ENCODE data around the gene CRIP1. TPM values are rescaled to one million over a fixed set of nuclear protein-coding genes. Genes with fewer than 3 reads are reported as not detected.

The CRIP1 gene
- total RNA-seq, 2 experiments from 2014 or later = 182 to 186 TPM

- Mint-ChIP-seq H3K4me1 (peaks cover 41% of the 10 kb centered on the region), H3K27me3 (peaks cover 5% of the 10 kb centered on the region), H3K9me3 (ENCODE audit: low read depth) (no peaks in the 10 kb centered on the region), H3K4me3 (no peak overlapping the region), H3K27ac (no peak overlapping the region), H3K36me3 (ENCODE audit: low read depth) (no peaks in the 10 kb centered on the region)
- ChIA-PET CTCF (interaction anchor here (0.6 to 2.9 kb wide), 9 partner anchors 10 to 154 kb away, joined by 3 to 55 read pairs (median 5); partner anchors contain the start of gene TEDC1), POLR2A (interaction anchor here (1.3 kb wide), 1 partner anchor 10 kb away, joined by 12 read pairs; no protein-coding TSS in a partner anchor)
- ATAC-seq (no peak), DNase-seq (no peak)
- intact Hi-C loops (cut with DNase I, micrococcal nuclease) = loop anchor here (2.0 to 10.0 kb wide), 5 partner anchors 49 to 415 kb away; partner anchors contain the start of genes BRF1 (in 1 of the 2), GPR132 (in 1 of the 2) and TEX22 (in 1 of the 2)
These were observed 6.4 kb upstream of the CRIP1 start for GRCh38 chr14:105480199-105480746.

GRCh38 chr14:105480807-105481801 is 5.6 kb upstream of the CRIP1 start:
- intact Hi-C loops (cut with DNase I, micrococcal nuclease) = loop anchor here (1.0 to 10.0 kb wide), 6 partner anchors 9 to 416 kb away; partner anchors contain the start of genes BRF1 (in 1 of the 2), GPR132 (in 1 of the 2) and TEX22 (in 1 of the 2)
- no peaks in the 10 kb centered on the region for H3K36me3 Mint-ChIP-seq (ENCODE audit: low read depth)
- H3K4me1 Mint-ChIP-seq = peaks cover 48% of the 10 kb centered on the region

GRCh38 chr14:105481886-105482457 is 4.7 kb upstream of the CRIP1 start:
- H3K4me3 Mint-ChIP-seq = peak overlapping the region; percentile 62
- H3K27ac Mint-ChIP-seq = peak overlapping the region; percentile 94
- H3K9me3 Mint-ChIP-seq (ENCODE audit: low read depth) = no peaks in the 10 kb centered on the region
- peak; percentile 97 for DNase-seq
- H3K27me3 Mint-ChIP-seq = peaks cover 5% of the 10 kb centered on the region
- ChIA-PET CTCF (interaction anchor here (1.1 to 2.9 kb wide), 4 partner anchors 9 to 111 kb away, joined by 3 to 55 read pairs (median 6); partner anchors contain the start of gene TEDC1), POLR2A (interaction anchor here (0.6 to 1.1 kb wide), 5 partner anchors 8 to 182 kb away, joined by 3 to 8 read pairs (median 3); partner anchors contain the start of gene BRF1)
- intact Hi-C loops (cut with DNase I, micrococcal nuclease) = loop anchor here (1.0 to 10.0 kb wide), 6 partner anchors 8 to 417 kb away; partner anchors contain the start of genes BRF1 (in 1 of the 2), GPR132 (in 1 of the 2) and TEX22 (in 1 of the 2)
- H3K4me1 Mint-ChIP-seq = peaks cover 51% of the 10 kb centered on the region
- peak; percentile 73 for ATAC-seq
- no peaks in the 10 kb centered on the region for H3K36me3 Mint-ChIP-seq (ENCODE audit: low read depth)

More at GRCh38 chr14:105480807-105481801, 5.6 kb upstream of the CRIP1 start:
- ATAC-seq (peak; percentile 69), DNase-seq (peak; percentile 95)
- POLR2A ChIA-PET = interaction anchor here (1.0 to 1.3 kb wide), 4 partner anchors 9 to 181 kb away, joined by 3 to 12 read pairs (median 6); partner anchors contain the start of gene BRF1
- Mint-ChIP-seq H3K4me3 (peak overlapping the region; percentile 62), H3K27ac (peak overlapping the region; percentile 87), H3K27me3 (peaks cover 5% of the 10 kb centered on the region), H3K9me3 (ENCODE audit: low read depth) (no peaks in the 10 kb centered on the region)
- CTCF ChIA-PET = interaction anchor here (0.6 to 2.9 kb wide), 12 partner anchors 10 to 443 kb away, joined by 3 to 55 read pairs (median 3); partner anchors contain the start of gene TEDC1

GRCh38 chr14:105482486-105483110 is 4.1 kb upstream of the CRIP1 start:
- H3K27ac Mint-ChIP-seq = peak overlapping the region; percentile 94
- DNase-seq (no peak), ATAC-seq (no peak)
- H3K36me3 Mint-ChIP-seq (ENCODE audit: low read depth) = no peaks in the 10 kb centered on the region
- ChIA-PET POLR2A (interaction anchor here (0.6 to 1.1 kb wide), 4 partner anchors 7 to 46 kb away, joined by 3 to 8 read pairs (median 5); no protein-coding TSS in a partner anchor), CTCF (interaction anchor here (1.1 to 2.9 kb wide), 2 partner anchors 8 to 112 kb away, joined by 4 to 55 read pairs; partner anchors contain the start of gene TEDC1)
- peaks cover 46% of the 10 kb centered on the region for H3K4me1 Mint-ChIP-seq
- H3K9me3 Mint-ChIP-seq (ENCODE audit: low read depth) = no peaks in the 10 kb centered on the region
- H3K4me3 Mint-ChIP-seq = no peak overlapping the region
- intact Hi-C loops (cut with DNase I, micrococcal nuclease) = loop anchor here in 1 of 2 experiments (1.0 to 10.0 kb wide), 2 partner anchors 8 to 418 kb away; partner anchors contain the start of gene GPR132
- peaks cover 5% of the 10 kb centered on the region for H3K27me3 Mint-ChIP-seq

- Mint-ChIP-seq H3K9me3 (ENCODE audit: low read depth) (no peaks in the 10 kb centered on the region), H3K36me3 (ENCODE audit: low read depth) (no peaks in the 10 kb centered on the region), H3K27me3 (peaks cover 5% of the 10 kb centered on the region), H3K4me3 (no peak overlapping the region), H3K4me1 (peaks cover 48% of the 10 kb centered on the region), H3K27ac (no peak overlapping the region)
- ChIA-PET POLR2A (no interaction called here), CTCF (interaction anchor here (0.6 to 1.1 kb wide), 2 partner anchors 65 to 113 kb away, joined by 3 to 4 read pairs; no protein-coding TSS in a partner anchor)
- no peak for ATAC-seq
- peak; percentile 20 for DNase-seq
- intact Hi-C loops (cut with DNase I, micrococcal nuclease) = loop anchor here in 1 of 2 experiments (10.0 kb wide), 1 partner anchor 419 kb away; the partner anchor contains the start of gene GPR132
These were observed 3.2 kb upstream of the CRIP1 start for GRCh38 chr14:105483300-105484068.

GRCh38 chr14:105484069-105484996 is 2.4 kb upstream of the CRIP1 start:
- peaks cover under 1% of the 10 kb centered on the region for H3K36me3 Mint-ChIP-seq (ENCODE audit: low read depth)
- no peak for ATAC-seq
- POLR2A ChIA-PET = no interaction called here
- intact Hi-C loops (cut with DNase I, micrococcal nuclease) = loop anchor here in 1 of 2 experiments (10.0 kb wide), 1 partner anchor 420 kb away; the partner anchor contains the start of gene GPR132
- no peak overlapping the region for H3K4me3 Mint-ChIP-seq
- H3K4me1 Mint-ChIP-seq = peaks cover 55% of the 10 kb centered on the region
- CTCF ChIA-PET = no interaction called here
- peak overlapping the region; percentile 67 for H3K27ac Mint-ChIP-seq
- peak; percentile 63 for DNase-seq
- no peaks in the 10 kb centered on the region for H3K9me3 Mint-ChIP-seq (ENCODE audit: low read depth)
- peaks cover 5% of the 10 kb centered on the region for H3K27me3 Mint-ChIP-seq

GRCh38 chr14:105484997-105485393 is 1.7 kb upstream of the CRIP1 start:
- ChIA-PET CTCF (interaction anchor here (0.7 kb wide), 1 partner anchor 1055 kb away, joined by 3 read pairs; no protein-coding TSS in a partner anchor), POLR2A (no interaction called here)
- Mint-ChIP-seq H3K4me3 (no peak overlapping the region), H3K27ac (no peak overlapping the region), H3K9me3 (ENCODE audit: low read depth) (no peaks in the 10 kb centered on the region), H3K36me3 (ENCODE audit: low read depth) (peaks cover 1% of the 10 kb centered on the region), H3K4me1 (peaks cover 53% of the 10 kb centered on the region), H3K27me3 (peaks cover under 1% of the 10 kb centered on the region)
- ATAC-seq (no peak), DNase-seq (no peak)
- intact Hi-C loops (cut with DNase I, micrococcal nuclease) = loop anchor here in 1 of 2 experiments (10.0 kb wide), 1 partner anchor 420 kb away; the partner anchor contains the start of gene GPR132

- DNase-seq = peak; percentile 71
- Mint-ChIP-seq H3K27ac (peak overlapping the region; percentile 42), H3K27me3 (no peaks in the 10 kb centered on the region), H3K4me1 (peaks cover 53% of the 10 kb centered on the region), H3K36me3 (ENCODE audit: low read depth) (peaks cover 1% of the 10 kb centered on the region), H3K4me3 (no peak overlapping the region), H3K9me3 (ENCODE audit: low read depth) (no peaks in the 10 kb centered on the region)
- ATAC-seq = no peak
- ChIA-PET CTCF (interaction anchor here (0.7 to 1.4 kb wide), 2 partner anchors 114 to 1055 kb away, joined by 3 to 4 read pairs; no protein-coding TSS in a partner anchor), POLR2A (no interaction called here)
- intact Hi-C loops (cut with DNase I, micrococcal nuclease) = loop anchor here in 1 of 2 experiments (10.0 kb wide), 1 partner anchor 421 kb away; the partner anchor contains the start of gene GPR132
These were observed 935 bp upstream of the CRIP1 start for GRCh38 chr14:105485739-105486162.
